ENCODE data around the gene FGF8.
A peak's percentile ranks its signal among the peaks of the same experiment; 100 is the strongest.

The FGF8 gene

DNA sequence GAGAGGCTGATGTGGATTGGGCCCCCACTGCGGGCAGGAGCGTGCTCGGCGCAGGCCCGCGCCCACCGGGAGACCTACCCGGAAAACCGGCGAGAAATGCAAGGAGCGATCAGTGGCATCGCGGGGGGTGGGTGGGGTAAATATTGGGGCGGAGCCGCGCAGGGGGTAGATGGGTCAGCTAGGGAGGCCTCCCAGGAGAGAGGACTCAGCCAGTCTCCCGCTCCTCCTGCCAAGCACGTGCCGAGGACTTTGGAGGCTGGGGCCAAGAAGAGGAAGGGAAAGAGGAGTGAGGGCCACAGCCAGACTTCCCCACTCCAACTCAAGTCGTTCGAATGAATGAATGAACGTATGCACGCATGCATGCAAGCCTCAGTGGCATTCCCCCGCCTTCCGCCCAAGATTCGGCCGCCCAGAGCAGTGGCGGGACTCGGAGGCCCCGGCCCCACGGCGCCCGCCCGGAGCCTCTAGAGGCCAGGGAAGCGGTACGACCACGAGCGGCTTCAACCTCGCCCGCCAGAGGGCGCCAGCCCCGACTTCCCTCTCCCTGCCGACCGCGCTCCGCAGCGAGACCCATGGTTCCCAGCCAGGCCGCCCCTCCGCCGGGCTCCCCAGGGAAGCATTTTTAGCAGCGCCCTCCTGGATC, 3.8 kb upstream of the FGF8 start:
- peak; percentile 12 for DNase-seq (ENCODE audit: low read depth)
- peak overlapping the region; percentile 24 for H3K4me3 ChIP-seq (ENCODE audit: low read depth, low read length)
- in situ Hi-C loops (cut with HindIII; ENCODE audit: low sequenced_read_pairs): loop anchor here (5.0 kb wide), 1 partner anchor 38 kb away; the partner anchor contains the start of gene OGA
- TF ChIP-seq, protein P1, sequence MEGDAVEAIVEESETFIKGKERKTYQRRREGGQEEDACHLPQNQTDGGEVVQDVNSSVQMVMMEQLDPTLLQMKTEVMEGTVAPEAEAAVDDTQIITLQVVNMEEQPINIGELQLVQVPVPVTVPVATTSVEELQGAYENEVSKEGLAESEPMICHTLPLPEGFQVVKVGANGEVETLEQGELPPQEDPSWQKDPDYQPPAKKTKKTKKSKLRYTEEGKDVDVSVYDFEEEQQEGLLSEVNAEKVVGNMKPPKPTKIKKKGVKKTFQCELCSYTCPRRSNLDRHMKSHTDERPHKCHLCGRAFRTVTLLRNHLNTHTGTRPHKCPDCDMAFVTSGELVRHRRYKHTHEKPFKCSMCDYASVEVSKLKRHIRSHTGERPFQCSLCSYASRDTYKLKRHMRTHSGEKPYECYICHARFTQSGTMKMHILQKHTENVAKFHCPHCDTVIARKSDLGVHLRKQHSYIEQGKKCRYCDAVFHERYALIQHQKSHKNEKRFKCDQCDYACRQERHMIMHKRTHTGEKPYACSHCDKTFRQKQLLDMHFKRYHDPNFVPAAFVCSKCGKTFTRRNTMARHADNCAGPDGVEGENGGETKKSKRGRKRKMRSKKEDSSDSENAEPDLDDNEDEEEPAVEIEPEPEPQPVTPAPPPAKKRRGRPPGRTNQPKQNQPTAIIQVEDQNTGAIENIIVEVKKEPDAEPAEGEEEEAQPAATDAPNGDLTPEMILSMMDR (IDR thresholded peaks at IDR 0.05; ENCODE audit: low read depth, low read length, missing control alignments): peak; percentile 79

DNA sequence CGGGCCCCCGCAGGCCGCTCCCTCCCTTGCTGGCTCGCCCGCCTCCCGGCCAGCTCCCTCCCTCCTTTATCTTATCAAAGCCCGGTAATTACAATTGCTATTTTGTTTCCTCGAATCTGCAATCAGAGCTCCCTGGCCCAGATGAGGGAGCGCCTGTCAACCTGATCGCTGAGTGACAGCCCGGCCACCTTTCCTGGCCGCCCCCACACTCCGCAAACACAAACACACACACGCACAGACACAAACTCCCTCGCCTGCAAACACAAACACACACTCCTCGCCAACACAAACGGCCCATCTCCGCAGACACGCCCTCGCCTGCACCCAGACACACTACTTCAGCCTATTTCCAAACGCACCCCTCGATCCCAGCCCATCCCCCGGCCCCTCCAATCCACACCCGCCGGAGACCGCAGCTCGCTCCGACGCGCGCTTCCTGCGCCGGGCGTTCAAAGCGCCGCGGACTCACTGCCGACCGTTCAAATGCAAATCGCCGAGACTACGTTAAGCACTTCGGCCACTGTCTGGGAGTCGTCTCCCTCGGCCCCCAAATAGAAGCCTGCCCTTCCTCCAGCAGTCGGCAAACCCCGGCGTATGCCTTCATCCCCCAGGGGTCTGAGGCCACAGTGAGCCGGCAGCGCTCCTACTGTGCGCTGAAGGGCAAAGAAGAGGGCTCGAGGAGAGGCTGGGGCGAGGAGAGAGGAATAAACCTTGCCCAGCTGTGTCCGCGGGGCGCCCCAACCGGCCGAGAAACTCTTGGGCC, 3.0 kb upstream of the FGF8 start:
- DNase-seq (ENCODE audit: low read depth): no peak
- in situ Hi-C loops (cut with HindIII; ENCODE audit: low sequenced_read_pairs): no loop called here
- TF ChIP-seq, protein P1 (IDR thresholded peaks at IDR 0.05; ENCODE audit: low read depth, low read length, missing control alignments): no peak
- peak overlapping the region; percentile 24 for H3K4me3 ChIP-seq (ENCODE audit: low read depth, low read length)

DNA sequence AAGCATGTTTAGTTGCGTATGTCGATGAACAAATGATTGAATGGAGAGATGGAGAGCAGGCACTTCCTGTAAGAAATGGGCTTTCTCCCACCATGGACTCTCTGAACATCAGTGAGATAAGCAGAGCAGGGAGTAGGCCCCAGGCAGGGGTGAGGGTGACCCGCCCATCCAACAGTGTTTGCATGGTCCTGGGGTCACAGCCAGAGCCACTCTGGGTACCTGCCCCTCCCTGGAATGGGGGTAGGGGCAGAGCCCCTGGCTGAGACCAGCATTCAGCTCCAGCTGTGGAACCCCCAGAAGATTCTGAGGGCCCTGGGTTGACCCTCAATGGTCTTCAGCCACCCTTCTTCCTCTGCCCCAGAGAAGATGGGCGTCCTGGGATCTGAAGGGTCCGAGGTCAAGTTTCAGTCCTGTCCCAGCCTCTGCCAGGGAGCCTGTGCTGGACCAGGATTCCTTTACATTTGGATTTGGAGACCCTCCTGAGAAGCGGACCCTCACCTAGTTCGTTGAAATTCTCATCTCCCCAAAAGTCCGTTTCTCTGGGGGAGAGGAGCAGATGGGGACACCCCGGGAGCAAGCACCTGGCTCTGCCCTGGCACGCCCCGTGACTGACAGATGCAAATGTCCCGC, 2.4 kb upstream of the FGF8 start:
- no peak for DNase-seq (ENCODE audit: low read depth)
- no peak overlapping the region for H3K4me3 ChIP-seq (ENCODE audit: low read depth, low read length)
- in situ Hi-C loops (cut with HindIII; ENCODE audit: low sequenced_read_pairs): no loop called here

DNA sequence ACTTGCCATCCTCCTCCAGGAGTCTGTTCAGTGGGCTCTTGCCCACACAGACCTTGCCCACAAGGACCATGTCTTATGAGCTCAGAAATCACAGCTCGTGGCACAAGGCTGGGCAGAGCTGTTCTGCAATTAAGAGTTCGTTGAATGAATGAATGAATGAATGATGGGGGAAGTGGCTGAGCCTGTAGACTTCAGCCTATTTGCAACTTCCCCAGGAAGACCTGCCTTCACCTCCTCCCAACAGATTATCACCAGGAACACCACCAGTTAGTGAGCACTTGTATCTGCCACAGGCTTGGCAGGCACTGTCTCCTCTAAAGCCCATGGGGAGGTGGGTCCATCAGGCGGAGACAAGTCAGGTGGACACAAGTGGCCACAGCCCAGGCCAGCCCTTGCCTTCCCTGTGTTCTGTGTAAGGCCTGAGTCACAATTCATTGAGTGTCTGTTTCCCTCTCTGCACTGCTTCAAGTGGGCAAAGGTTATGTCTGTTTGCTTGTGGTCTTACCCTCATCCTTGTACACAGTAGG, 1.8 kb upstream of the FGF8 start:
- TF ChIP-seq, protein P1 (IDR thresholded peaks at IDR 0.05; ENCODE audit: low read depth, low read length, missing control alignments): no peak
- in situ Hi-C loops (cut with HindIII; ENCODE audit: low sequenced_read_pairs): no loop called here

More for the DNA sequence above, 2.4 kb upstream of the FGF8 start:
- TF ChIP-seq, protein P1 (IDR thresholded peaks at IDR 0.05; ENCODE audit: low read depth, low read length, missing control alignments): no peak

DNA sequence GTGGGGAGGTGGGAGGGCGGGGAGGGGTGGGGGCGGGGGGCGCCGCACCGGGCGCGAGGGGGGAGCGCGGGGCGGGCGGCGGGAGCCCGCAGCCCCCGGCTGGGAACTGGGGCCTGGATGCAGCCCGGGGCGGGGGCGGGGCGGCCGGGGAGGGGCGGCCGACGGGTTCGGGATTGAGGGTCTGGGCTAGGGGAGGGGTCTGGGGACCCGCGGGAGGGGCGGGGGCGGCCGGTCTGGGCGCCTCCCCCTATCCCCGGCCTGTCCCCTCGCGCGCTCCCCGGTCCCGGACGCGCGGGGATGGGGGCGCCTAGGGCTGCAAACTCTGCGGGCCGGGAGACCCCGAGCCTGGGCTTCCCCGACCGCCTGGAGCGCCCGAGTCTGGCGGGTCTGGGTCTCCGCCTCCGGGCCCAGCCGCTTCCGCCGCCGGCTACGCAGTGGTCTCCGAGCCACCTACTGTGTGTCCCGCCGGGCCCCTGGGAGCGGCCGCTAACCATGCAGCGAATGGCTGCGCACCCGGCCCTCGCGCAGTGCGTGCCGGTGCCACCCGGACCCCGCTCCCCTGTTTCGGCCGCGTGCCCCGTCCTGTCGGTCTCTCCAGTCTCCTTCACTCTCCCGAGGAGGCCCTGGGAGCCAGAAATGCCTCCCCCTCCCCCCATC, 375 bp upstream of the FGF8 start:
- TF ChIP-seq, protein P1 (IDR thresholded peaks at IDR 0.05; ENCODE audit: low read depth, low read length, missing control alignments): no peak
- no peak for DNase-seq (ENCODE audit: low read depth)
- no peak overlapping the region for H3K4me3 ChIP-seq (ENCODE audit: low read depth, low read length)
- in situ Hi-C loops (cut with HindIII; ENCODE audit: low sequenced_read_pairs): no loop called here

More for the DNA sequence above, 1.8 kb upstream of the FGF8 start:
- DNase-seq (ENCODE audit: low read depth): no peak
- H3K4me3 ChIP-seq (ENCODE audit: low read depth, low read length): no peak overlapping the region
